Smooth muscle cell (in vitro differentiated cells): ENCODE results near the gene PLRG1. TPM values are rescaled to one million over a fixed set of nuclear protein-coding genes. Genes with fewer than 3 reads are reported as not detected.

Experiments used
- DNase-seq: peaks from one replicate; lab custom pipeline; 2025; ENCODE audit not compliant: unreplicated experiment; lab: John Stamatoyannopoulos, UW
- H2AFZ ChIP-seq: fragments of 200-600 bp; sonication (generic); 2 replicates; pipeline ENCODE4 v1.6.0; 2016; ENCODE audit warnings: antibody characterized with exemption, low read depth, mild to moderate bottlenecking
- H3F3A ChIP-seq: fragments of 200-600 bp; sonication (generic); 2 replicates; pipeline ENCODE4 v1.6.0; 2017; ENCODE audit warnings: antibody characterized with exemption, low read depth
- H3K27ac ChIP-seq: fragments of 200-600 bp; sonication (generic); 2 replicates; pipeline ENCODE4 v1.5.1; 2016; ENCODE audit warnings: low read depth, mild to moderate bottlenecking
- H3K27me3 ChIP-seq: fragments of 200-600 bp; sonication (generic); 2 replicates; pipeline ENCODE4 v1.6.1; 2016; ENCODE audit warnings: low read depth, mild to moderate bottlenecking
- H3K36me3 ChIP-seq: fragments of 200-600 bp; sonication (generic); 2 replicates; pipeline ENCODE4 v1.5.1; 2016; ENCODE audit warnings: low read depth
- H3K4me1 ChIP-seq: fragments of 200-600 bp; sonication (generic); 2 replicates; pipeline ENCODE4 v1.5.1; 2016; ENCODE audit warnings: low read depth
- H3K4me2 ChIP-seq: fragments of 200-600 bp; sonication (generic); 2 replicates; pipeline ENCODE4 v1.6.0; 2016; ENCODE audit warnings: mild to moderate bottlenecking
- H3K4me3 ChIP-seq: fragments of 200-600 bp; sonication (generic); 2 replicates; pipeline ENCODE4 v1.5.1; 2016; ENCODE audit warnings: mild to moderate bottlenecking
- H3K79me2 ChIP-seq: fragments of 200-600 bp; sonication (generic); 2 replicates; pipeline ENCODE4 v1.6.0; 2016; ENCODE audit warnings: low read depth, mild to moderate bottlenecking
- H3K9ac ChIP-seq: fragments of 200-600 bp; sonication (generic); 2 replicates; pipeline ENCODE4 v1.6.0; 2016; ENCODE audit warnings: low read depth
- H3K9me3 ChIP-seq: fragments of 200-600 bp; sonication (generic); replicated peaks from 2 replicates; pipeline ENCODE4 v1.5.1; 2016; ENCODE audit warnings: low read depth
- H4K20me1 ChIP-seq: fragments of 200-600 bp; sonication (generic); 2 replicates; pipeline ENCODE4 v1.6.0; 2016; ENCODE audit warnings: low read depth
- whole genome bisulfite sequencing: methylation state at CpG from one replicate; pipeline ENCODE4 v1.1.7; 2016; ENCODE audit warnings: low lambda C conversion rate; 5-methylcytosine and 5-hydroxymethylcytosine counted together
- polyA plus RNA-seq: library from polyadenylated mRNA; unstranded; fragments of >200 nt; fragmentation: Nextera tagmentation; extraction: Ambion mirVana; gene quantifications from 2 replicates; pipeline ENCODE4 v1.2.1, GENCODE V29; 2016
- total RNA-seq: library from RNA; depleted of rRNA; stranded (reverse); fragments of >200 nt; gene quantifications from 2 replicates; pipeline ENCODE4 v1.2.3, GENCODE V29; 2014
- TF ChIP-seq, protein P1 (sequence below): fragments of 200-600 bp; sonication (generic); IDR thresholded peaks from 2 replicates; pipeline ENCODE4 v1.5.1; 2017; ENCODE audit warnings: borderline replicate concordance, mild to moderate bottlenecking, antibody characterized with exemption; ENCODE audit not compliant: insufficient read depth, poor library complexity, severe bottlenecking

The PLRG1 gene
- total and polyA plus RNA-seq, 2 experiments from 2014 or later: 66.2 to 88.1 TPM

DNA sequence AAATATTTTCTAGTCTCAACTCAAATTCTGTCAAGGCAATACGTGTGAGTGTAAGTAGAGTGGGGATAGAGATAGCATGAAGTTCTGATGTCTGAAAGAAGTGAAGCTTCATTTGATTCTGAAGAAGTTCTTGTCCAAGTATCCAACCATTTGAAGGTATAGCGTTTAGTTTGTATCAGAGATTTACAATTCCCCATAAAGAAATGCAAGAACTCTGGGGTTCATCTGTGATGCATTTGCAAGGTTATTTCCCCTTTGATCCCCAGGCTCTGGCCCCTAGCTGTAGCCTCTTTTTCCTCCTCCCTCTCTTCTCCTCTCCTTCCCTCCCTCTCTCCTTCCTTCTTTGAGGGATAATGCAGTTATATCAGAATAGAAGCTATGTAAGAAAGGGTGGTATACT lies 32.5 kb upstream of the PLRG1 start:
- Histone ChIP-seq H3K27ac (no peak overlapping the region), H3K9ac (no peak overlapping the region), H3K79me2 (no peaks in the 10 kb centered on the region), H3K4me1 (no peaks in the 10 kb centered on the region), H3K27me3 (no peaks in the 10 kb centered on the region), H3F3A (no peaks in the 10 kb centered on the region), H2AFZ (no peak overlapping the region), H3K9me3 (no peaks in the 10 kb centered on the region), H4K20me1 (no peaks in the 10 kb centered on the region), H3K4me2 (no peak overlapping the region), H3K4me3 (no peak overlapping the region), H3K36me3 (no peaks in the 10 kb centered on the region)
- DNase-seq: no peak
- 57% methylated on average over 2 of the region's 2 CpGs for WGBS
- TF ChIP-seq, protein P1, sequence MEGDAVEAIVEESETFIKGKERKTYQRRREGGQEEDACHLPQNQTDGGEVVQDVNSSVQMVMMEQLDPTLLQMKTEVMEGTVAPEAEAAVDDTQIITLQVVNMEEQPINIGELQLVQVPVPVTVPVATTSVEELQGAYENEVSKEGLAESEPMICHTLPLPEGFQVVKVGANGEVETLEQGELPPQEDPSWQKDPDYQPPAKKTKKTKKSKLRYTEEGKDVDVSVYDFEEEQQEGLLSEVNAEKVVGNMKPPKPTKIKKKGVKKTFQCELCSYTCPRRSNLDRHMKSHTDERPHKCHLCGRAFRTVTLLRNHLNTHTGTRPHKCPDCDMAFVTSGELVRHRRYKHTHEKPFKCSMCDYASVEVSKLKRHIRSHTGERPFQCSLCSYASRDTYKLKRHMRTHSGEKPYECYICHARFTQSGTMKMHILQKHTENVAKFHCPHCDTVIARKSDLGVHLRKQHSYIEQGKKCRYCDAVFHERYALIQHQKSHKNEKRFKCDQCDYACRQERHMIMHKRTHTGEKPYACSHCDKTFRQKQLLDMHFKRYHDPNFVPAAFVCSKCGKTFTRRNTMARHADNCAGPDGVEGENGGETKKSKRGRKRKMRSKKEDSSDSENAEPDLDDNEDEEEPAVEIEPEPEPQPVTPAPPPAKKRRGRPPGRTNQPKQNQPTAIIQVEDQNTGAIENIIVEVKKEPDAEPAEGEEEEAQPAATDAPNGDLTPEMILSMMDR: no peak

DNA sequence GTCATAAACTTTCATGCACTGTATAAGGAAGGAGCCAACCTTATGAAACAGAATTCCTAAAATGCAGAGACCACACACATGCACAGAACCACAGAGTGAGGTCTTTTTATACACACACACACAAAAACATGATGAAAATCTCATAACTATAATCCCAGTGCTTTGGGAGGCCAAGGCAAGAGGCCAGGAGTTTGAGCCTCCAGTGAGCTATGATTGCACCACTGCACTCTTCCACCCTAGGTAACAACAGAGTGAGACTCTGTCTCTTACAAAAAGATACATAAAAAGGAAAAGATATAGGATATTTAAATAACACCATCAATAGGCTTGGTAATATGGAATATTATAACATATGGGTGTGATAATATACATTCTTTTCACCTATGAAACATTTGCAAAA lies 29.7 kb upstream of the PLRG1 start:
- Histone ChIP-seq H3K79me2 (no peaks in the 10 kb centered on the region), H3K27me3 (no peaks in the 10 kb centered on the region), H3K27ac (no peak overlapping the region), H3K4me3 (no peak overlapping the region), H4K20me1 (no peaks in the 10 kb centered on the region), H3K36me3 (no peaks in the 10 kb centered on the region), H3K9ac (no peak overlapping the region), H3K9me3 (no peaks in the 10 kb centered on the region), H2AFZ (no peak overlapping the region), H3K4me1 (no peaks in the 10 kb centered on the region), H3F3A (no peaks in the 10 kb centered on the region), H3K4me2 (no peak overlapping the region)
- TF ChIP-seq, protein P1: no peak
- DNase-seq: no peak

DNA sequence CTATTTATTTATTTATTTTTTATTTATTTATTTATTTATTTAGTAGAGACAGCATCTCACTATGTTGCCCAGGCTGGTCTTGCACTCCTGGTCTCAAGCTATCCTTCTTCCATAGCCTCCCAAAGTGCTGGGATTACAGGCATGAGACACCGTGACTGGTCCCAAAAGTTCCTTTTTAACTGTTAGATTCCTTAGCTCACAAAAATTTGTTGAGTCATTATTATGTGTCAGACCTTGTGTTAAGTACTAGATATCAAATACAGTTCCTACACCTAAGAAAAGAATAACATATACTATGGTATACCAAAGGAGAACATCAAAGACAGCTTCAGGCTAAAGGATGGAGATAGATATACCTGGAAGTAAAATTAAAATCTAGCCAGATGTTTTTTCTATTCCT lies 28.7 kb upstream of the PLRG1 start:
- no peak for DNase-seq
- Histone ChIP-seq H4K20me1 (no peaks in the 10 kb centered on the region), H3K27ac (no peak overlapping the region), H3K79me2 (no peaks in the 10 kb centered on the region), H3K4me1 (no peaks in the 10 kb centered on the region), H3K4me2 (no peak overlapping the region), H3K36me3 (no peaks in the 10 kb centered on the region), H2AFZ (no peak overlapping the region), H3F3A (no peaks in the 10 kb centered on the region), H3K9me3 (no peaks in the 10 kb centered on the region), H3K4me3 (no peak overlapping the region), H3K9ac (no peak overlapping the region), H3K27me3 (no peaks in the 10 kb centered on the region)
- TF ChIP-seq, protein P1: no peak
- 74% methylated on average over 1 of the region's 1 CpG for WGBS

- 94% methylated on average over 2 of the region's 2 CpGs for WGBS
- Histone ChIP-seq H3K9ac (no peak overlapping the region), H3K27me3 (no peaks in the 10 kb centered on the region), H3K4me2 (no peak overlapping the region), H4K20me1 (no peaks in the 10 kb centered on the region), H3K79me2 (no peaks in the 10 kb centered on the region), H3K9me3 (no peaks in the 10 kb centered on the region), H3K4me3 (no peak overlapping the region), H3K36me3 (no peaks in the 10 kb centered on the region), H3K27ac (no peak overlapping the region), H3K4me1 (no peaks in the 10 kb centered on the region), H2AFZ (no peak overlapping the region), H3F3A (no peaks in the 10 kb centered on the region)
- TF ChIP-seq, protein P1: no peak
- no peak for DNase-seq
Observed at GRCh38 chr4:154577324-154577723, 27.1 kb upstream of the PLRG1 start.
